CD14-positive monocyte (primary cell): ENCODE results near the gene CAMSAP3. TPM values are rescaled to one million over a fixed set of nuclear protein-coding genes. Genes with fewer than 3 reads are reported as not detected.

Experiments
- DNase-seq, 3 donors: peaks; one replicate each; pipeline ENCODE4 v3.0.0-alpha.2; 2011 to 2022
- H2AFZ ChIP-seq: 2 replicates; pipeline ENCODE4 v1.6.0; 2012; ENCODE audit warnings: mild to moderate bottlenecking, low read depth, low read length, inconsistent platforms; ENCODE audit not compliant: insufficient read depth, poor library complexity, severe bottlenecking
- H3K27ac ChIP-seq, 2 donors: 1 replicate in 1 of 2; 2 replicates in 1 of 2; pipeline ENCODE4 v1.5.1; 2012 to 2013; ENCODE audit warnings: low read length in 2 of 2, control low read depth in 1 of 2, inconsistent platforms in 1 of 2, low read depth in 1 of 2, mild to moderate bottlenecking in 1 of 2
- H3K27me3 ChIP-seq, 2 donors: one replicate each; pipeline versions ENCODE4 v1.6.0 to v1.6.1; 2011 to 2013; ENCODE audit warnings: low read length in 2 of 2; ENCODE audit not compliant: control insufficient read depth in 2 of 2, insufficient read depth in 2 of 2
- H3K36me3 ChIP-seq, 2 donors: replicated peaks in 1 of 2; 1 replicate in 1 of 2; 2 replicates in 1 of 2; pipeline versions ENCODE4 v1.5.1 to v1.6.1; 2012 to 2013; ENCODE audit warnings: low read length in 2 of 2, control low read depth in 1 of 2, inconsistent platforms in 1 of 2, mild to moderate bottlenecking in 1 of 2; ENCODE audit not compliant: insufficient read depth in 2 of 2, control insufficient read depth in 1 of 2
- H3K4me1 ChIP-seq, 2 donors: 1 replicate in 1 of 2; 2 replicates in 1 of 2; pipeline versions ENCODE4 v1.5.1 to v1.6.1; 2012 to 2013; ENCODE audit warnings: low read length in 2 of 2, control low read depth in 1 of 2, inconsistent platforms in 1 of 2, mild to moderate bottlenecking in 1 of 2, moderate library complexity in 1 of 2; ENCODE audit not compliant: insufficient read depth in 2 of 2, control insufficient read depth in 1 of 2
- H3K4me2 ChIP-seq: replicated peaks from 2 replicates; pipeline ENCODE3; 2012; ENCODE audit warnings: low read length, moderate library complexity, mild to moderate bottlenecking; ENCODE audit not compliant: poor library complexity, severe bottlenecking; ENCODE audit errors: extremely low read depth
- H3K4me3 ChIP-seq, 3 experiments: fragments of 200-600 bp in 1 of 3; sonication (generic) in 1 of 3; replicated peaks in 1 of 3; 1 replicate in 2 of 3; 2 replicates in 1 of 3; pipeline ENCODE4 v1.5.1; 2011 to 2013; ENCODE audit warnings: low read length in 3 of 3, mild to moderate bottlenecking in 3 of 3, control low read depth in 2 of 3, low read depth in 2 of 3, inconsistent platforms in 1 of 3, moderate library complexity in 1 of 3
- H3K79me2 ChIP-seq: 2 replicates; pipeline ENCODE4 v1.6.0; 2012; ENCODE audit warnings: mild to moderate bottlenecking, control low read depth, inconsistent platforms, low read length, moderate library complexity; ENCODE audit not compliant: insufficient read depth
- H3K9ac ChIP-seq: 2 replicates; pipeline ENCODE4 v1.6.0; 2017; ENCODE audit warnings: low read length, mild to moderate bottlenecking; ENCODE audit not compliant: insufficient read depth, poor library complexity, severe bottlenecking
- H3K9me3 ChIP-seq, 2 donors: replicated peaks in 1 of 2; 1 replicate in 1 of 2; 2 replicates in 1 of 2; pipeline versions ENCODE4 v1.5.1 to v1.6.1; 2012 to 2013; ENCODE audit warnings: low read length in 2 of 2, control low read depth in 1 of 2; ENCODE audit not compliant: control insufficient read depth in 1 of 2, insufficient read depth in 1 of 2
- H4K20me1 ChIP-seq: 2 replicates; pipeline ENCODE4 v1.6.0; 2012; ENCODE audit warnings: mild to moderate bottlenecking, low read length, control low read depth, moderate library complexity; ENCODE audit not compliant: insufficient read depth
- H3K27ac Mint-ChIP-seq, 7 donors: one replicate each; pipeline ENCODE4 v1.8.0; 2020; ENCODE audit warnings: mild to moderate bottlenecking in 7 of 7, mixed read lengths in 7 of 7, moderate library complexity in 6 of 7, inconsistent platforms in 2 of 7
- H3K27me3 Mint-ChIP-seq, 3 donors: one replicate each; pipeline ENCODE4 v1.8.0; 2021 to 2022; ENCODE audit warnings: low read depth in 3 of 3, mild to moderate bottlenecking in 3 of 3, mixed read lengths in 3 of 3, moderate library complexity in 3 of 3, inconsistent platforms in 1 of 3
- H3K36me3 Mint-ChIP-seq, 2 donors: one replicate each; pipeline ENCODE4 v1.8.0; 2020; ENCODE audit warnings: mixed read lengths in 2 of 2, inconsistent platforms in 1 of 2, mild to moderate bottlenecking in 1 of 2
- H3K4me1 Mint-ChIP-seq: one replicate; pipeline ENCODE4 v1.8.0; 2020; ENCODE audit warnings: mild to moderate bottlenecking, mixed read lengths
- H3K4me3 Mint-ChIP-seq, 2 donors: one replicate each; pipeline ENCODE4 v1.8.0; 2020; ENCODE audit warnings: mild to moderate bottlenecking in 2 of 2, mixed read lengths in 2 of 2, moderate library complexity in 1 of 2
- H3K9me3 Mint-ChIP-seq, 7 donors: one replicate each; pipeline ENCODE4 v1.8.0; 2020 to 2022; ENCODE audit warnings: mixed read lengths in 7 of 7, mild to moderate bottlenecking in 6 of 7, moderate library complexity in 6 of 7, inconsistent platforms in 2 of 7
- CTCF ChIP-seq: fragments of 200-600 bp; IDR thresholded peaks from one replicate; pipeline ENCODE4 v1.8.0; 2022; ENCODE audit warnings: antibody characterized with exemption, mild to moderate bottlenecking
- WGBS: methylation state at CpG from one replicate; pipeline ENCODE4 v1.1.5; 2013; ENCODE audit warnings: missing lambda C conversion rate; ENCODE audit not compliant: insufficient coverage; 5-methylcytosine and 5-hydroxymethylcytosine counted together
- intact Hi-C, 2 donors: fragments of 100-400 bp; cut with micrococcal nuclease; formaldehyde crosslinking; loops; one replicate each; pipeline versions ENCODE4 v1.15.0 to v1.15.1; 2023
- polyA minus RNA-seq: library from RNA; depleted of rRNA, polyadenylated mRNA; stranded (reverse); fragments of >200 nt; gene quantifications from 2 replicates; pipeline ENCODE4 v1.2.3, GENCODE V29; 2012
- polyA plus RNA-seq, 3 donors: library from polyadenylated mRNA; depleted of rRNA in 1 of 3; unstranded in 2 of 3; stranded (reverse) in 1 of 3; fragments of 300-500 nt in 2 of 3; fragments of >200 nt in 1 of 3; fragmentation: Illumina TruSeq in 2 of 3; gene quantifications; 1 replicate in 2 of 3; 2 replicates in 1 of 3; pipeline ENCODE4 v1.2.3, GENCODE V29; 2012 to 2021
- total RNA-seq, 12 experiments: library from RNA in 1 of 12; stranded (reverse) in 1 of 12; fragments of 120-200 nt in 1 of 12; gene quantifications; one replicate each; pipeline ENCODE4 v1.2.4 and lab custom pipeline; 2013 to 2026; ENCODE audit warnings: mixed read lengths in 6 of 12, inconsistent platforms in 1 of 12

CAMSAP3 gene
- total RNA-seq (2013) = not detected
- under 1 TPM in 1 of 3 donors, not detected in 2; 0.05 TPM for polyA plus RNA-seq
- 0.08 and 0.14 TPM in 2 replicates for polyA minus RNA-seq
- 0 to 5.6 (median 0.07) reads per million in 11 experiments for total RNA-seq (lab: John Stamatoyannopoulos, UW)

- peaks cover 54 to 66% (median 63%) of the 10 kb centered on the region in 3 donors for H3K27me3 Mint-ChIP-seq
Measured at GRCh38 chr19:7595466-7596133, at the start of gene CAMSAP3. Gene CAMSAP3, plus strand, starts transcription at chr19:7595863. Its CDS starts 140 bp downstream, at chr19:7596003.

More at GRCh38 chr19:7595466-7596133, at the start of gene CAMSAP3:
- peak within 1 kb of the TSS; percentile 66 for H3K4me2 ChIP-seq
- WGBS = under 1% methylated on average over 69 of the region's 78 CpGs
- no peak within 1 kb of the TSS for H3K9ac ChIP-seq
- H3K27ac ChIP-seq = no peak within 1 kb of the TSS
- H3K36me3 Mint-ChIP-seq = peaks cover 0 to 2% of the 10 kb centered on the region in 2 donors
- peaks cover 0 to 15% of the 10 kb centered on the region in 2 donors for H3K9me3 ChIP-seq
- H4K20me1 ChIP-seq = no peaks in the 10 kb centered on the region
- peak within 1 kb of the TSS in 1 of 7 donors; percentile 9 for H3K27ac Mint-ChIP-seq
- no peak for TF ChIP-seq CTCF
- no peaks in the 10 kb centered on the region for H3K79me2 ChIP-seq
- intact Hi-C loops = no loop called here
- H2AFZ ChIP-seq = no peak within 1 kb of the TSS
- H3K4me3 ChIP-seq = peak within 1 kb of the TSS in 1 of 3 experiments; percentile 60
- DNase-seq = no peak
- peaks cover 6% of the 10 kb centered on the region for H3K4me1 Mint-ChIP-seq
- peaks cover 4 to 6% of the 10 kb centered on the region in 2 donors for H3K4me1 ChIP-seq
- no peaks in the 10 kb centered on the region for H3K36me3 ChIP-seq
- peaks cover 33 to 51% of the 10 kb centered on the region in 2 donors for H3K27me3 ChIP-seq
- H3K4me3 Mint-ChIP-seq = peak within 1 kb of the TSS; percentile 71 to 82
- peaks cover 0 to 20% (median 2%) of the 10 kb centered on the region in 7 donors for H3K9me3 Mint-ChIP-seq
